Stimulated activated CD4-positive, alpha-beta T cell treated with anti-CD3 and anti-CD28 coated beads, Interleukin-12 subunit alpha, Interleukin-12 subunit beta, amount 100 ng/mL, for 4 hours (primary cell): ENCODE data around the gene CREBL2.

Source experiments
- DNase-seq: peaks from one replicate; pipeline ENCODE4 v3.0.0-alpha.2; 2020

Gene CREBL2

DNA sequence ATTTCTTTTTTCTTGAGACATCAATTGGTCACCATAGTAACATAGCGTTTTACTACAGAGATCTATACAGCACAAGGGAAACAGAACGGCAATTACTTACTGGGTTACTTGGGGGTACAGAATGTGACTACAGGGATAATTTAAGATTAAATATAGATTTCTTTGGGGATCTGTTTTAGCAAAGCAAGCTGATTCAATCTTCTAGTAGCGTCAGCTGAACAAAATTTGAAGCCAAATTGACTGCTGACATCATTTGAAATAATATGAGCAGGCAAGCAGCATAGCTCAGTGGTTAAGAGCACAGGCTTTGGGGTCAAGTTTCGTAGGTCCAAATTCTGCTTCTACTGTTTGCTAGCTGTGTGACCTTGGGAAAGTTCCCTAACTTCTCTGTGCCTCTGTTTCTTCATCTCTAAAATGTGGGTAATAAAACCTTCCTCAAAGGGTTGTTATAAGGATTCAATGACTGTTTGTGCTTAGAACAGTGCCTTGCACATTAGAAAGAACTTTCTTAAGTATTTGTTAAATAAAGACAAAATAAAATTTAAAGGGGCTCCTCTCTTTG lies 71.5 kb downstream of the CREBL2 start:
- no peak for DNase-seq

DNA sequence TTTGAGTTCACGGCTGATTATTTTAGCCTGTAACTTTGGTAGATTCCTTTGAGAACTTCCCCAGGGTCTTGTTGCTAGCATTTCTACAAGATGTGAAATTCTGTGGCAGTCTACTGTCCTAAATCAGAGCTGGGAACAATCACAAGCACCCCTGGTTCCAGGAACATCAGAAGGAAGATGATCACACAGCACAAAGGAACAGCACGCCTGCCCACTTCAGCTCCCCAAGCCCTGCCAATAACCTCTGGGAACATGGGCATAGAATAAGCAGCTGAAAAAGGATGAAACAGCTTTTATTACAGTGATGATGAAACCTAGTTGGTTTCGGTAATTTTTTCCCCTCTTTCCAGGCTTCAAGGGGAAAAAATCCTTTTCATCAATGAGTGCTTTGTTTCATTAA lies 72.0 kb downstream of the CREBL2 start:
- DNase-seq = no peak

DNA sequence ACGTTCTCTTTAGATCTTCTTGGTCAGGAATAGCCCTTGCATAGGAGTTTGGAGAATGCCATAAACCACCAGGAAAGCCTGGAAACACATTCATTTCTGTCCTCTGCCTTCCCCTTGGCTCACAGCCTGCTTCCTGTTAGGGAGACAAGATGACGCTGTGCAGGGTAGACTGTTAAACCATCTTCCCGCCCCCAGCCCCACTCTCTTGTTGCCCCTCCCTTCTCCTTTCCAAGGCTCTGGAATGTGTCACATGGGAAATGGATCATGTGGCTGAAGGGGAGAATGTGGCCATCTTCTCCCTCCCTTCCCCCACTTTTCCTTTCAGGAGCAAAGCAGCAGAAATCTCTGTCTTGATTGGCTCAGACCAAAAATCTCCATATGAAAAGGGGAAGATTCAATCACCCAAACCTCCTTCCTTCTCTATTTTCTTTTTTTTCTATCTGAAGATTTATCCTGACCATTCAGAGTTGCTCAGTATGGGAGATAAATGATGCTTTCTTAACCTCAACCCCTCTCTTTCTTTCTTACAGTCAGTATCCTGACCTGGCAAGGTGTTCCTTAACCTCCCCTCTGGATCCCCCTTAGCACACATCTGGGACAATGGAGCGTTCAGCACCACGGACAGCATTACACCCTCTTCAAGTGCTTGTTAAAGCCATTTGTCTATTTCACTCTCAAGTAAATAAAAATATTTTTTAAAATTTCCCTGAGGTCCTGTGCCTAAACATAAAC lies 72.9 kb downstream of the CREBL2 start:
- DNase-seq = no peak

DNA sequence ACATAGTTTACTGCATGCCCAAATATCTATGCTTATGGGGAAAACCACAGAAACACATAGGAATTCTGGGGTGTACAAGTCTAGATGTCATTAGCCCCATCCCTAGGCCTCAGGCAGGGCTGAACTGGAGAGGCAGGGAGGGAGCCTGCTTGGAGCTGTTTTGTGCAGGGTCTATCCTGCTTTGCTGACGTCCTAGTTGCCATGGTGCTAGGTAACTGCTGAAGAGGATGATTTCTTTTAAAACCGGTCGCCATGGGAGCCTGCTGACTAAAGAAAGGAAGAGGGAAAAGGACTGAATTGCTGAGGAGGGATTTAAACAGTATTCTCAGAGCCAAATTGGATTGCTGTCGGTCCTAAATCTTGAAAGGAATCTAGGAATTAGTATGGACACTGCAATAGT lies 73.6 kb downstream of the CREBL2 start:
- DNase-seq = no peak

DNA sequence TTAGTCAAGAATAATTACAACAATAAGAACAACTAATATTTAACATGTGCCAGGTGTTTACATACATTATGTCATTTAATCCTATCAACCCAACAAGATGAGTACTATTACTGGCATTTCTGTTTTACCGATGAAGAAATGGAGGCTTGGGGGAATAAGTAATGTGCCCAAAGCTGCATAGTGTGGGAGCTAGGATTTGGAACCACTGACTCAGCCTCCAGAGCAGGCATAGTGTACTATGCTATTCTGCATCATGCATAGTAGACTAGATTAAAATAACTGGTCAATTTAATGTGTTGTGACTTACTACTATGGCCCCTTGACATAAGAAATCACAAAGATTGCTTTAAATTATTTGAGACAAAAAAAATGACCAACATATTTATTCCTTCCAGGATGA lies 74.8 kb downstream of the CREBL2 start:
- no peak for DNase-seq

DNA sequence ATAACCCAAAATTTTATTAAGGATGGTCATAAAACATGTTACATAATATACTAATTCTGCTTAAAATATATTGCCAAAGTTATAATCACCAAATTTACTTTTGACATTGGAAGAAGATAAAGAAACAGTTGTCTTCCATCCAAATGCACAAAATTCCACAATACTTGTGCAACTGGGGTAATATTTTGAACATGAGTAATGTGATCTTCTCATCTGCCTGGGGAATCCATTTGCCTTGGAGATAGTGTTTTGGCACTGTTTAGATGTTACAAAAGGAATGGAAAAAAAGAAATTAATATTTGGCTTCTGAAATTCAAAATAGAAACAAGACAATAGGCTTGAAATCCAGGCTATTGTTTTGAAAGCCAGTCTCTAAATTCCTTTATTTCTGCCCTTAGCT lies 75.2 kb downstream of the CREBL2 start:
- no peak for DNase-seq

DNA sequence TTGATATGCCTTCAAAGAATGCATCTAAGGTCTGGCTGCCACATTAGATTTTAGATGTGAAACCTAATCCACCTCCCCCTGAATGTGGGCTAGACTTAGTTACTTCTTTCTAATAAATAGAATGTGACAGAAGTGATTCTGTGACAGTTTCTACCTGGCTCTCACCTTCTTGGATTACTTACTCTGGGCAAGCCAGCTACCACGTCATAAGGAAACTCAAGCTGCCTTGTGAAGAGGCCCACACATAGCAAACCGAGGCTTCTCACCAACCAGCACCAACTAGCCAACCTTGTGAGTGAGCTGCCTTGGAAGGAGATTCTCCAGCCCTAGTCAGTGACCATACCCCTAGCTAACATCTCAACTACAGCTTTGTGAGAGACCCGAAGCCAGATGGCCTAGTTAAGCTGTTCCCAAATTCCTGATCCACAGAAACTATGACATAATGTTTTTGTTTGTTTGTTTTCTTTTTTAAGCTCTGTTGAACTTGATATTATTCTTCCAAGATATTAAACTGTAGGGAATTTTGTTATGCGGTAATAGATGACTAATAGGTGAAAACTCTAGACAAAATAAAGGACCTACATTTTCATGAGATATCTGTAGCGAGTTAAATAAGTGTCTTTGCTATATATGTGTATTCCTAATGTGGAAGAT lies 78.1 kb downstream of the CREBL2 start:
- no peak for DNase-seq

DNA sequence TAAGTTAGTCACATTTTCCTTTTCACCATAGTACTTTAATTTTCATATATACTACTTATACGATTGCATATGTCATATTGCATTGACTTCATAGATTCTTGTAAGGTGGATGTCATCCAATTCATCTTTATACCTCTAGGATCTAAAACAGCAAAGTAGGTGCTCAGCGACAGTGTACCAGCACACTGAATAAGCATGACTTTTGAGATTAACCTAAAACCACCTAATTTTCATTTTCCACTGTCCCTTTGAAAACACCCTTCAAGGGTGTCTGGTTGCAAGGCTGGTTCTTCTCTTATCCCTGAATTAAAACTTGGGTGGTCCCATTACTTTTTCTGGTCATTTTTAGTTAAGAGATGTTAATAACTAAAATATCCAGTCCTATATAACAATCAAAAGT lies 79.9 kb downstream of the CREBL2 start:
- no peak for DNase-seq

DNA sequence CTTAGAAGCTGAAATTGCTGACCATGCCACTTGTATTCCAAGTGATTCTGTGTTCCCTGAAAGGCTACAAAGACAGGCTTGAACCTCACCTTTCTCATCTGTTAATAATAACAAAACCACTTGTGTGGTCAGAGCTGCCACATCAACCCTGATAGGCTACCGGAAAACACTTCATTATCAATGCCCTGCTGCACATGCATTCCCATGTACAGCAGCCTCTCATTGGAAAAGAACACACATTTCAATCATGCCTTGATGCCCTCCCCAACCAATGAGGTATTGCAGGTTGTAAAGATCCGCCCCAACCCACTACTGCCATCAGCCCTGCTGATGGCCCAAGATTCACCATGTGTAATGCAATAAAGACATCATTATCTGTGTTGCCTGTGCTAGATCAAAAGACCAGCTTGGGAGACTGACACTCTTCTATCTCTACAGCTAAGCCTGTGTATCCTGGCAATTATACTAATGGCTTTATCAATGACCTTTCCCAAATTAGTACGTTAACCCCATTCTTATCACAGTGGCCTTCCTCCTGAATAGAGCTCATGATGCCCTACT lies 81.5 kb downstream of the CREBL2 start:
- no peak for DNase-seq
